ACHN (cell line): ENCODE results near the gene ERCC4.

Source experiments
- DNase-seq: peaks from one replicate; pipeline ENCODE4 v3.0.0-alpha.2; 2015
- in situ Hi-C: cut with HindIII; loops from 2 replicates; pipeline ENCODE4 v1.10.0; 2017; ENCODE audit warnings: low sequenced_read_pairs, low pct_ligation_motif_present, low pct_unique_long_range_greater_than_20kb

The ERCC4 gene

DNA sequence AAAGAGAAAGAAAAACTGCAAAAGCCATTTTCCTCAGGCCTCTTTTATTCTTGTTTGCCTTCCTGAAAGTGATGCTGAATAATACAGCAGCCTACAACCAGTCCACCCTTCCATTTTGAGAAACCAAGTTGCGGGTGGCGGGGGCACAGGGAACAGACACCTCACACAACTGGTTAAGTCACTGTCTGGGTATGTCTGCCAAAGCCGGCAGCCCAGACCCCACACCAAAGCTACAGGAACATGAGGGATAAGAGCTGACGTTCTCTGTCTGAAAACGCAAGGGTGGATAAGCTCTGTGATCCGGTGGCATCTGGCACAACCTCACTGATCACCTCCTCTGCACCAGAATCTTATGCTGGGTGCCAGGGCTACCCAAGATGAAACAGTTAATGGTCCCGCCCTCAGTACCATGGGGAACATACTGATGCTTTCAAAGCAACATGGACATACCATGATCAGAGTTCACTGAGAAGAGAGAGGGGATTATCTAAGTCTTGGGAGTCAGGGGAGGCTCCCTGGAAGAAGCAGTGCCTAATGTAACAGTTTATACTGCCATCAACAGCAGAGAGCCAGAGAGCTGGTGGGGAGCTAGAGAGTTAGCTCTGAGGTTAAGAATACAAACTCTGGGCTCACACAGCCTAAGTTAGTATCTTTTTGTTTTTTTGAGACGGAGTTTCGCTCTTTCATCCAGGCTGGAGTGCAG lies 53.5 kb downstream of the ERCC4 start:
- in situ Hi-C loops = no loop called here
- no peak for DNase-seq

DNA sequence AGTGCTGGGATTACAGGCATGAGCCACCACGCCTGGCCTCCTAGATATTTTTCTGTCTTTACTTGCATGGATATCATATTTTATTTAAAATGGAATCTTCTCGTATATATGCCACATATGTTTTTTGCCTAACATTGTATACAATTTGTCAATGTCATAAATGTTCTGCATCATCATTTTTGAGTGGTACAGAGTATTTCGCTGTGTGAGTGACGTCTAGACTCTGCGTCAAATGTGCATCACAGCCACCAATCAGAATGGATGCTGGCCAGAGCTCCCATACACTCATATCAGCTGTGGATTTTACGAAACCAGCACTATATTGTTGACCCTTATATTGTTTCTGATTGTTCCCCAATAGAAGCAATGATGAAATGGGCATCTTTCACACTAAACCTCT lies 57.2 kb downstream of the ERCC4 start:
- in situ Hi-C loops = no loop called here
- DNase-seq = no peak

- DNase-seq = no peak
- in situ Hi-C loops = no loop called here
Observed at GRCh38 chr16:13982451-13982850, 62.5 kb downstream of the ERCC4 start.

GRCh38 chr16:13983625-13984024 lies 63.7 kb downstream of the ERCC4 start:
- DNase-seq = no peak

GRCh38 chr16:13984794-13985193 lies 64.8 kb downstream of the ERCC4 start:
- in situ Hi-C loops = no loop called here

More at GRCh38 chr16:13983625-13984024, 63.7 kb downstream of the ERCC4 start:
- in situ Hi-C loops = no loop called here

DNA sequence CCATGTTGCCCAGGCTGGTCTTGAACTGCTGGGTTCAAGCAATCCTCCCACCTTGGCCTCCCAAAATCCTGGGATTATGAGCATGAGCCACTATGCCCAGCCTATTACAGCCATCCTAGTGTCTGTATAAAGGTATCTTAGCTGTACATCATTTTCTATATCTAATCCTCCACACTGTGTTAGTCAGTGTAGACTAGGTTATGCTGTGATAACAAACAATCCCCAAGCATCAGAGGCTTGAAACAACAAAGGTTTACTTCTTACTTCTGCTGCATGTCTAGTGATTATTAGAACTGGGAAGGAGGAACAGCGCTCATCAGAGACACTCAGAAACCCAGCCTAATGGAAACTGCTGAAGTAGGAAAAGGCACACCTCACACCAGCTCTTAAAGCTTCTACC lies 68.1 kb downstream of the ERCC4 start:
- in situ Hi-C loops = no loop called here
- DNase-seq = no peak

More at GRCh38 chr16:13984794-13985193, 64.8 kb downstream of the ERCC4 start:
- no peak for DNase-seq

GRCh38 chr16:13992322-13992721 lies 72.4 kb downstream of the ERCC4 start:
- in situ Hi-C loops = no loop called here
- DNase-seq = no peak

GRCh38 chr16:13992976-13993375 lies 73.0 kb downstream of the ERCC4 start:
- no peak for DNase-seq
- in situ Hi-C loops = no loop called here

DNA sequence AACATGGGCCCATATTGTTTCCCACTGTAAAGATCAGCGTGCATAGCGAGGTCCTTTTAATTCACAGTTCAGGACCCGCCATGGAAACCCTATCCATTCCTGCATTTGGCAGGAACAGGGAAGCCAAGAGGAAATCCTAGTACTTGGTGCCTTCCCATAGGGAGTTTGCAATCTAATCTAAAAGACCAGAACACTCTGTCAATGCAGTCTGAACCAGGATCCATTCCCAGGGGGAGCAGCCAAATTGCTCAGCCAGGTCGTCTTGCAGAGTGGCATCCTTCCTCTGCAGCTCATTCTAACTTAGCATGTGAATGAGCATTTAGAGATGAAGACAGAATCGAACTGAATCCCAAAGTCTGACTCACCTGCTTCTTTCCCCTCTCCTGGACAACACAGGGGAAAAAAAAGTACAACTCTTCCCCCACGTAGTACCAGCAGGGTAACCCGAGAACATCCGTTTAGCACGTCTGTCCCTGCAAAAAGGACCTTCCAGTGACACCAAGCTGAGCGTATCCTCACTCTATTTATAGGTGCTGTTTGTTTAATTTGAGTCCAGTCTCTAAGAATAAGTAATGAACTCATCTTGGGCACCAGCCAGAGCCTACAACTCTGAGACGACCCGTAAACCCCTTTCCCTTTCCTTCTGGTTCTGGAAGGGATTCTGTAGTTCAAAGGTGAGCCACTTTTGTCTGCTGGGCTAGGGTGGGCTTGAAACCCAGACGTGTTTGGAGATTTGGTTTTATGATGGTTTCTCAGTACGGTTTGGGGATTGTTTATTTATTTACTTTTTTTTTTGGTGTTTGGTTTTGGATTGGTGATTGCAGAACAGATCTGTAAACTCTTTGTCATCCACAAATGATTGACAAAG lies 74.5 kb downstream of the ERCC4 start:
- in situ Hi-C loops = no loop called here
- no peak for DNase-seq

- in situ Hi-C loops = no loop called here
- DNase-seq = no peak
Observed at GRCh38 chr16:13995194-13995593, 75.2 kb downstream of the ERCC4 start.

DNA sequence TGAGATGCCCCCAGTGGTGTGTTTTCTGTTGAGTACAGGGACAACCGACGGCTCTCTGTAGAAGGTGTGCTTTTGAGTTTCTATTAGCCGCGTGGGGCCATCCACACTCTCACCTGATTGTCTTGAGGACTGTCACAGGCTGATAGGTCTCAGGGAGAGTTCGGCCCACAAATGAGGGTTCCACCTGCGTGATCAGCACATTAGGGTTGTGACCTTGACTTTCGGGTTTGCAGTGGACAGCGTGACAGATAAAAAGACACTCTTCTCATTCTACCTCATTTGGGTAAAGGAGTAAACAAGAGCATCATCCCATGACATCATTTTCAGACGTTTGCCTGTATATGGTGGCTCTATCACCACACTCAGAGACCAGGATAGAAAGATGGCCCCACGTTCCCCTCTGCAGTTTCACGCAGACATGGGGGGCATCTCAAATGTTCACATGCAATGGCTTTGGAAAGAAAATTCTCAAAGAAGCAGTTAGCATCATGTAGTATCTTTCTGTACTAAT lies 76.9 kb downstream of the ERCC4 start:
- no peak for DNase-seq
- in situ Hi-C loops = no loop called here

DNA sequence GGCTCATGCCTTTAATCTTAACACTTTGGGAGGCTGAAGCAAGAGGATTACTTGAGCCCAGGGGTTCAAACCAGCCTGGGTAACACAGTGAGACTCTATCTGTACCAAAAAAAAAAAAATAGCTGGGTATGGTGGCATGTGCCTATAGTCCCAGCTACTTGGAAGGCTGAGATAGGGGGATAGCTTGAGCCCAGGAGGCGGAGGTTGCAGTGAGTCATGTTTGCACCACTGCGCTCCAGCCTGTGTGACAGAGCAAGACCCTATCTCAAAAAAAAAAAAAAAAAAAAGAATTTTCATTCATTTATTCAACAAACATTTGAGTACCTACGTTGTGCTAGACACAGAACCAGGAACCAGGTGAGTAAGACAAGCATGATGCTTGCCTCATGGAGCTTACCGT lies 77.6 kb downstream of the ERCC4 start:
- DNase-seq = no peak
- in situ Hi-C loops = no loop called here

- DNase-seq = peak; percentile 83
- in situ Hi-C loops = no loop called here
Observed at GRCh38 chr16:13997933-13998332, 78.0 kb downstream of the ERCC4 start.

DNA sequence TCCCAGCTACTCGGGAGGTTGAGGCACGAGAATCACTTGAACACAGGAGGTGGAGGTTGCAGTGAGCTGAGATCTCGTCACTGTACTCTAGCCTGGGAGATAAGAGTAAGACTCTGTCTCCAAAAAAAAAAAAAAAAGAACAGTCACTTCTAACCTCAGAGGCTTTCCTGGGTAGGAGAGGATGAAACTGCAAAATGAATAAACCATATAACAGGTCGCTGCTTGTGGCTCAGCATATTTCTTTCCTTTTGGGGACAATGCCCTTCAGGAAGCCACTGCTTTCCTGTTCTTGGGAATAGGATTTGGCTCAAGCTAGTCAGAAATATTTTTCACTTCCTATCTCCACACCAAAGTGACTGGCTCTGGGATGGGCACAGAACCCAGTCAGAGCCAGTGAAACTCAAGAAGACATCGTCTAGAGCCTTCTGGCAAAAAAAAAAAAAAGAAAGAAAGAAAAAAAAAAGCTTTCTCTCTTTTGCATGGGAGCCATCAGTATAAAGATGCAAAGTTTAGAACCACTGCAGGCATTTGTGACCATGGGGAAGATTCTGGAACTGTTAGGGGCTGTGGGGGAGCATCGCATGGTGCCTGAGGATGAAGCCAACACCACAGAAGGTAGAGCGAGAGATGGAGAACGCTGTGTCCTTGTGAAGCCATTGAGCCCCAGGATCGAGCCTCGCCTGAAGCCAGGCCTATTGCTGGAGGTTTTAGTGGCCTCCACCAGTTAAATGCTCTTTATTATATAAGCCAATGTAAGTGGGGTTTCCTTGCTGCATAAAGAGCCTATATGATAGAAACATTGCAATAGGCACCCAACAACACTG lies 79.3 kb downstream of the ERCC4 start:
- in situ Hi-C loops = no loop called here
- DNase-seq = no peak

- in situ Hi-C loops = no loop called here
- DNase-seq = no peak
Observed at GRCh38 chr16:13999895-14000425, 80.0 kb downstream of the ERCC4 start.

GRCh38 chr16:14001521-14001920 lies 81.6 kb downstream of the ERCC4 start:
- in situ Hi-C loops = no loop called here
- DNase-seq = no peak
